ENCODE data around the gene AFG1L.

DNA sequence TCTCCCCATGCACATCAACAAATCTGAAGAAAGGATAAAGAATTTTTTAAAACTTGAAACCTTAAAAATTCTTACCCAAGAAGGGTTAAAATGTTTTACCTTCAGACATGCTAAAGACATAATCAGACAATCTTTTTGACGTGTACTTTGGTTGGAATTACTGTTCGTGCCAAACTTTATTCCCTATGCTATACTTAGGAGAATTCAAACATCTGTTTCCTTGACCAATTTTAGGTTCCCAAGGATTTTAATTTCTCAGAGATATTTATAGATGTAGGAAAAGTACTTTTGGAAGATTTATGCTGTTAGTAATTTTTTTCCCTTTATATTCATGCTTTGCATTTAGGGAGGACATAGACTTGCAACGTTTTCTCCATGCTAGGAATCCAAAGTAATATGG, 108.4 kb downstream of the AFG1L start:
- TF ChIP-seq NFRKB (IDR thresholded peaks at IDR 0.05) = no peak
- no peak for TF ChIP-seq FOXM1 (IDR thresholded peaks at IDR 0.05; ENCODE audit: borderline replicate concordance)
- no peak for TF ChIP-seq CTBP1 (IDR thresholded peaks at IDR 0.05; ENCODE audit: borderline replicate concordance)
- no peak for TF ChIP-seq SUZ12 (IDR thresholded peaks at IDR 0.05)
- no peak for TF ChIP-seq ZNF384 (IDR thresholded peaks at IDR 0.05)
- TF ChIP-seq ELF4 (IDR thresholded peaks at IDR 0.05) = no peak
- TF ChIP-seq BHLHE40 (IDR thresholded peaks at IDR 0.05; ENCODE audit: borderline replicate concordance) = no peak
- no peak for TF ChIP-seq HDGF (IDR thresholded peaks at IDR 0.05; ENCODE audit: borderline replicate concordance)

All from HEK293T (cell line).